GM23248 (cell line): ENCODE results near the gene KIF13A.

ENCODE experiments used
- EZH2 ChIP-seq: fragments of 200-600 bp; sonication (generic); IDR thresholded peaks from 2 replicates; pipeline ENCODE4 v1.6.1; 2018; ENCODE audit warnings: antibody characterized with exemption, mild to moderate bottlenecking; ENCODE audit not compliant: insufficient read depth, poor library complexity, severe bottlenecking
- EZH2phosphoT487 ChIP-seq: fragments of 200-600 bp; sonication (generic); IDR thresholded peaks from 2 replicates; pipeline ENCODE4 v1.6.1; 2018; ENCODE audit warnings: antibody characterized with exemption, moderate library complexity, mild to moderate bottlenecking, low read depth; ENCODE audit not compliant: insufficient read depth

GRCh38 chr6:18035330-18035854 is 48.0 kb upstream of the KIF13A start:
- TF ChIP-seq EZH2 (no peak), EZH2phosphoT487 (no peak)
